Dendritic cell treated with granulocyte-macrophage colony-stimulating factor and Interleukin-4, amounts not matched to agents 40 ng/mL and 50 ng/mL, for 4 days (primary cell): ENCODE results near the gene OPTC.

Experiments
- H3K27ac Mint-ChIP-seq: one replicate; pipeline ENCODE4 v1.8.0; 2022; ENCODE audit warnings: mild to moderate bottlenecking, mixed read lengths
- H3K27me3 Mint-ChIP-seq: one replicate; pipeline ENCODE4 v1.8.0; 2022; ENCODE audit warnings: mild to moderate bottlenecking, mixed read lengths
- H3K36me3 Mint-ChIP-seq: one replicate; pipeline ENCODE4 v1.8.0; 2022; ENCODE audit warnings: low read depth, mixed read lengths
- H3K4me1 Mint-ChIP-seq: one replicate; pipeline ENCODE4 v1.8.0; 2022; ENCODE audit warnings: low read depth, mixed read lengths
- H3K4me3 Mint-ChIP-seq: one replicate; pipeline ENCODE4 v1.8.0; 2022; ENCODE audit warnings: mild to moderate bottlenecking, moderate library complexity, mixed read lengths
- H3K9me3 Mint-ChIP-seq: one replicate; pipeline ENCODE4 v1.8.0; 2022; ENCODE audit warnings: mixed read lengths
- intact Hi-C: fragments of 100-400 bp; cut with micrococcal nuclease; formaldehyde crosslinking; loops from one replicate; pipeline ENCODE4 v1.15.0; 2022

OPTC gene

GRCh38 chr1:203531063-203531462, 37.1 kb downstream of the OPTC start:
- Mint-ChIP-seq H3K4me3 (no peak overlapping the region), H3K9me3 (no peaks in the 10 kb centered on the region), H3K36me3 (no peaks in the 10 kb centered on the region), H3K27me3 (no peaks in the 10 kb centered on the region), H3K4me1 (peaks cover 23% of the 10 kb centered on the region), H3K27ac (no peak overlapping the region)
- intact Hi-C loops: no loop called here

DNA sequence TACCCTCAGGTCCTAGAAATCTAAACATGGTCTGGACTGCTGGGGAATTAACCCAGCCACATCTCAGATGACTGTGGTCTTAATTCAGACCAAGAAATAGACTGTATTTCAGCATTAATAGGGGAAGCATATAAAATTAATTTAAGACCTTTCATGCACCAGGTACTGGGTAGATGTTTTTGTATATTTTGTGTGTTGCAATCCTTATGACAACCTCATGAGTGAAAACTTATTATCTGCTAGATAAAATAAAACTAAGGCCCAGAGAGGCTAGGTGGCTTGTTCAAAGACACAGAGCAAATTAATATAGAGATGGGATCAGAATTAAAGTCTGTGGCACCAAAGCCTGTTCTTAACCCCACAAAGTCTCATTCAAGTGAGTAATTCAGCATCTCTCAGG, 40.1 kb downstream of the OPTC start:
- Mint-ChIP-seq H3K27me3 (peaks cover 1% of the 10 kb centered on the region), H3K4me1 (peaks cover 16% of the 10 kb centered on the region), H3K36me3 (no peaks in the 10 kb centered on the region), H3K9me3 (no peaks in the 10 kb centered on the region), H3K4me3 (no peak overlapping the region), H3K27ac (no peak overlapping the region)
- intact Hi-C loops: no loop called here

DNA sequence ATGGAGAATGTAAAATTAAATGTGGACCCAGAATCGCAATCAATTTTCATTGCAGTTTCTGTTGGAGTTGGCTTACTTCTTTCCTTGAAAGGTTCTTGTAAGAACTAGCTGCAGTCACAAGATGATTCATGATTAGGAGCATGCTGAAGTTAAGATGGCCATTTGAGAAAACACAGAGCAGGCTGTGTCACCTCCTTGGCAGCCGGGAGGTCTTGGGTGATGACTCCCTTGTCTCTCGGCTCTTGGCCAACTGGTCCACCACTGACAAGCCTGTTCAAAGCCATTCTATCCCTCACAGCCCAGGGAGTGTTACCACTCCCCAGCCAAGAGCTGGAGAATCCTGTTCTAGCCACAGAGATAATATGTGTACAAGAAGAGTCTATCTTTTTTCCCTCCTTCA, 40.6 kb downstream of the OPTC start:
- Mint-ChIP-seq H3K9me3 (no peaks in the 10 kb centered on the region), H3K4me1 (peaks cover 11% of the 10 kb centered on the region), H3K27me3 (peaks cover 1% of the 10 kb centered on the region), H3K27ac (no peak overlapping the region), H3K4me3 (no peak overlapping the region), H3K36me3 (no peaks in the 10 kb centered on the region)
- intact Hi-C loops: no loop called here

DNA sequence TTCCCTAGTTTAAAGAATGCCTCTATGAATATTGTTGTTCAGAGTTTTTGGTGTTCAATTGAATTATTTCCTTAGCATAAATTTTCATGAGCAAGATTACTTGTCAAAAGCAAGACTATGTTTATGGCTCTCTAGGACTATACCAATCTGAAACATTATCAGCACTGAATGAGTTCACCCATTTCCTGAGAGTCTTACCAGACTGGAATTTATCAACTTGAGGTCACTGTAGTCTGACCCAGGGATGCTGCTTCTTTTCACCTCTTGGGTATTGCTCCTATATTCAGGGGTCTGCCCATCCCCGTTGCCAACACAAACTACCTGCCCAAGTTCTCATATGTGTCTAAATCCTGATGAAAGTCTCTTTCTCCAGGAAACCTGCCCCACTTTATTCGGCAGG, 42.6 kb downstream of the OPTC start:
- peaks cover 9% of the 10 kb centered on the region for H3K4me1 Mint-ChIP-seq
- no peak overlapping the region for H3K4me3 Mint-ChIP-seq
- intact Hi-C loops: no loop called here
- H3K27me3 Mint-ChIP-seq: peaks cover 1% of the 10 kb centered on the region
- no peaks in the 10 kb centered on the region for H3K9me3 Mint-ChIP-seq
- no peak overlapping the region for H3K27ac Mint-ChIP-seq
- no peaks in the 10 kb centered on the region for H3K36me3 Mint-ChIP-seq

DNA sequence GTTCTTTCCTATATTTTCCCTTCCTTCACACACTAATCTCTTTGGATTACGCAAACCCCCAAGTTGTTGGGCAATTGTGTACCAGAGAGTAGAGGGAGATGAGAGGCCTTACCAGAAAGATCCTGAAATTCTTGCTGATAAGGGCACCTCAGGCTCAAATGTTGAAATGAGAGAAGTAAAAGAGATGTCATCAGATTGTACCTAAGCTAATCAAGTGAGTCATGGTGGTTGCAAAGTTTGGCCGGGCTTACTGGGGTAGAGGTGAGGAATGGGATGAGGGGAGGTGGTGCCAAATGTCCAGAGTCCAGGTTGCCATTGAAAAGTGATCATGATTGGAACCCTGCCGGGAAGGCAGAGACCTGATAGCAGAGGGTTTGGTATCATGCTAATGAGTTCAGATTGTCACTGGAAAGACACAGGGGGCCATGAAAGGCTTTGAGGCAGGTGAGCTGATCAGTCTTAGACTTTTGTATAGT, 43.1 kb downstream of the OPTC start:
- intact Hi-C loops: no loop called here
- H3K36me3 Mint-ChIP-seq: no peaks in the 10 kb centered on the region
- no peak overlapping the region for H3K4me3 Mint-ChIP-seq
- no peaks in the 10 kb centered on the region for H3K9me3 Mint-ChIP-seq
- H3K4me1 Mint-ChIP-seq: peaks cover 9% of the 10 kb centered on the region
- H3K27ac Mint-ChIP-seq: no peak overlapping the region
- peaks cover 1% of the 10 kb centered on the region for H3K27me3 Mint-ChIP-seq

DNA sequence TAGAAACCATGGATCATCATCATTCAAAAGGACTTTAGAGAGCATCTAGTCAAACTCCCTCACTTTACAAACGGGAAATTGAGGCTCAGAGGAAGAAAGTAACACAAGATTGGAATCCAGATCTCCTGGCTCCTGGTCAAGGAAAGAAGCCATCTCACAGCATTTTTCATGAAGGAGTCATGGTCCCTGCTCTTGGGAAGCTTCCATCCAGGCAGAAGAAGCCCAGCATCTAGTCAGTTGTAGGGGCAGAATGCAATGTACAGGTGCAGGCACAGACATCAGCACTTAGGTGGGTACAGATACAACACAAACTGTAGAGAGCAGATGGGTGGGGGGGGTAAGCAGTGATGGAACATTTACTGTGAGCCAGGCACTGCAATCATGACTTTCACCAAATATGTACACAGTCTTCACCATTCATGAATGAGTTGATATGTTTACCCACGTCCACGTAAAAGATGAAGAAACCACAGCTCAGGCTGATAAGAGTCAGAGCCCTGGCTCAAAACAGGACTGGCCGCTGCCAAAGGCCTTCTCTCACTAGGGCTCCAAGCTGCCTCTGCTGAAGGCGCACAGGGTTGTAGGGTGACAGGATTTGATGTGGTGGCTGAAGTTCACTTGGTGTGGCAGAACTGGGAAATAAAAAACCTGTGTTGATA, 44.0 kb downstream of the OPTC start:
- Mint-ChIP-seq H3K9me3 (no peaks in the 10 kb centered on the region), H3K27me3 (peaks cover 1% of the 10 kb centered on the region), H3K27ac (no peak overlapping the region), H3K4me1 (peaks cover 9% of the 10 kb centered on the region), H3K36me3 (no peaks in the 10 kb centered on the region), H3K4me3 (no peak overlapping the region)
- intact Hi-C loops: no loop called here

- intact Hi-C loops: no loop called here
- peaks cover 1% of the 10 kb centered on the region for H3K27me3 Mint-ChIP-seq
- H3K27ac Mint-ChIP-seq: no peak overlapping the region
- no peak overlapping the region for H3K4me3 Mint-ChIP-seq
- peaks cover 9% of the 10 kb centered on the region for H3K4me1 Mint-ChIP-seq
- H3K9me3 Mint-ChIP-seq: no peaks in the 10 kb centered on the region
- no peaks in the 10 kb centered on the region for H3K36me3 Mint-ChIP-seq
These were observed 44.8 kb downstream of the OPTC start for GRCh38 chr1:203538726-203539125.

DNA sequence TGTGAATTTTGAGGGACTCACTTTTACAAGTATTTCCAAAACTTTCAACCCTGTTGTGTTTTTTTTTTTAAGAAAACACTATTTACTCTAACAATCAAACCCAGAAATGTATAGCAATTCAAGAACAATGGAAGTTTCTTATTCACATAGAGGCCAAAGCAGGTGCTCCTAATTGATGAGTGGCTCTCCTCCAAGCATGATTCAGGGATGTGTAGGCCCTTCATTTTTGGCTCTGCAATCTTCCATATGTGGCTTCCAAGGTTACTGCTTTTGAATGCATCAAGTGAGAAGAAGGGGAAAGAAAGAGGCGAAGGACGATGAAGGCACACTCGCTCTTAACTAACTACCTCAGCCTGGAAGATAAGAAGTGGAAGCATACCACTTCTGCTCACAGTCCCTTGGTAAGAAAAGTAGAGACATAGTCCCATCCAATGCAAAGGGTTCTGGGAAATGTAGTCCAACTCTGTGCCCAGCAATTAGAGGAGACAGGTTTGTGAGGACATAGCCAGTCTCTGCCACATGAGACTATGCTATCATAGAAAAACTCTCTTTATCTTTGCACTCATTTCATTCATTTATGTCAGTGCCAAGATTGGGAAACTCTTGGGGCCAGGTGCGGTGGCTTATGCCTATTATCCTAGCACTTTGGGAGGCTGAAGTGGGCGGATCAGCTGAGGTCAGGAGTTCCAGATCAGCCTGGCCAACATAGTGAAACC, 46.0 kb downstream of the OPTC start:
- Mint-ChIP-seq H3K27ac (no peak overlapping the region), H3K27me3 (peaks cover 1% of the 10 kb centered on the region), H3K4me3 (no peak overlapping the region), H3K9me3 (no peaks in the 10 kb centered on the region), H3K4me1 (peaks cover 9% of the 10 kb centered on the region), H3K36me3 (no peaks in the 10 kb centered on the region)
- intact Hi-C loops: no loop called here

GRCh38 chr1:203544485-203544884, 50.5 kb downstream of the OPTC start:
- no peaks in the 10 kb centered on the region for H3K4me1 Mint-ChIP-seq
- peaks cover 7% of the 10 kb centered on the region for H3K27me3 Mint-ChIP-seq
- H3K36me3 Mint-ChIP-seq: no peaks in the 10 kb centered on the region
- intact Hi-C loops: no loop called here
- no peak overlapping the region for H3K4me3 Mint-ChIP-seq
- H3K9me3 Mint-ChIP-seq: no peaks in the 10 kb centered on the region
- H3K27ac Mint-ChIP-seq: no peak overlapping the region

GRCh38 chr1:203544978-203545816, 51.2 kb downstream of the OPTC start:
- no peak overlapping the region for H3K27ac Mint-ChIP-seq
- H3K36me3 Mint-ChIP-seq: no peaks in the 10 kb centered on the region
- no peak overlapping the region for H3K4me3 Mint-ChIP-seq
- intact Hi-C loops: no loop called here
- H3K27me3 Mint-ChIP-seq: peaks cover 7% of the 10 kb centered on the region
- H3K4me1 Mint-ChIP-seq: no peaks in the 10 kb centered on the region
- H3K9me3 Mint-ChIP-seq: no peaks in the 10 kb centered on the region

GRCh38 chr1:203546274-203546673, 52.3 kb downstream of the OPTC start:
- H3K27ac Mint-ChIP-seq: no peak overlapping the region
- no peaks in the 10 kb centered on the region for H3K4me1 Mint-ChIP-seq
- peaks cover 7% of the 10 kb centered on the region for H3K27me3 Mint-ChIP-seq
- no peaks in the 10 kb centered on the region for H3K36me3 Mint-ChIP-seq
- H3K4me3 Mint-ChIP-seq: no peak overlapping the region
- H3K9me3 Mint-ChIP-seq: no peaks in the 10 kb centered on the region
- intact Hi-C loops: no loop called here

GRCh38 chr1:203547147-203547546, 53.2 kb downstream of the OPTC start:
- Mint-ChIP-seq H3K9me3 (no peaks in the 10 kb centered on the region), H3K36me3 (no peaks in the 10 kb centered on the region), H3K4me1 (no peaks in the 10 kb centered on the region), H3K4me3 (no peak overlapping the region), H3K27me3 (peaks cover 8% of the 10 kb centered on the region), H3K27ac (no peak overlapping the region)
- intact Hi-C loops: no loop called here

GRCh38 chr1:203547771-203548421, 53.9 kb downstream of the OPTC start:
- Mint-ChIP-seq H3K4me1 (no peaks in the 10 kb centered on the region), H3K27ac (no peak overlapping the region), H3K36me3 (no peaks in the 10 kb centered on the region), H3K27me3 (peaks cover 9% of the 10 kb centered on the region), H3K4me3 (no peak overlapping the region), H3K9me3 (no peaks in the 10 kb centered on the region)
- intact Hi-C loops: no loop called here

DNA sequence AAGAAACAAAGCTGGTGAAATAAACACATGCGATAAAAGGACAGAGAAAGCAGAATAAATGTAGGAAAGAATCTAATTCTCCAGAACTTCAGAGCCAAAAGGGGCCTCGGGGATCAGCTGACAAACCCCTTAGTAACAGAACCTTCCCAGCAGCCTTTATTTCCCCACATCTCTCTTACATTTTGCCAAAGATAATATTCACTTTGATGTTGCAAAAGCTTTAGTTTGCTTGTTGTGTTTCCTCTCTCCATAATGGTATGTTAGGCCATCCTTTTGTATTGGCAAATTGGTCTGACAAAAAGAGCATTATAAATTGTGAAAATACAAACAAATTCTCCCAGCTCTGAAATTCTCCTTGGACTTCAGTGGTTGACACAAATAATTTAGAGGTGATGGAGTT, 54.9 kb downstream of the OPTC start:
- peaks cover 9% of the 10 kb centered on the region for H3K27me3 Mint-ChIP-seq
- H3K36me3 Mint-ChIP-seq: no peaks in the 10 kb centered on the region
- intact Hi-C loops: no loop called here
- H3K9me3 Mint-ChIP-seq: no peaks in the 10 kb centered on the region
- no peak overlapping the region for H3K4me3 Mint-ChIP-seq
- H3K4me1 Mint-ChIP-seq: no peaks in the 10 kb centered on the region
- no peak overlapping the region for H3K27ac Mint-ChIP-seq
